ENCODE results near the gene RRP1B.
"Not testable (repeated sequence)": the region's sequence is repeated elsewhere in the genome, so short reads cannot be mapped to it uniquely, and the experiment has no call there.

Gene RRP1B

DNA sequence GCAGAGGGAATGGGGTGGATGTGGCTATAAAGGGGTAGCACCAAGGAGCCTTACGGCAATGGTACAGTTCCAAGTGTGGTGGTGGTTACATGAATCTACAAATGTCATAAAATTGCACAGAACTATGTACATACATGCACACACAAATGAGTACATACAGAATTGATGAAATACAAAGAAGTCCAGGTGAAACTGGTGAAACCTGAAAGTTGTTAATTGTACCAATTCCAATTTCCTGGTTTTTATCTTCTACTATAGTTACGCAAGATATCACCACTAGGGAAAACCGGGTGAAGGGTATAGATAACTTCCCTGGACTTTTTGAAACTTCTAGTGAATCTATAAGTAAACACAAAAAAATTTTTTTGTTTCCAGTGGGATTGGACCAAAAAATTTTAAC, 19.0 kb upstream of the RRP1B start:
- no peak for DNase-seq

DNA sequence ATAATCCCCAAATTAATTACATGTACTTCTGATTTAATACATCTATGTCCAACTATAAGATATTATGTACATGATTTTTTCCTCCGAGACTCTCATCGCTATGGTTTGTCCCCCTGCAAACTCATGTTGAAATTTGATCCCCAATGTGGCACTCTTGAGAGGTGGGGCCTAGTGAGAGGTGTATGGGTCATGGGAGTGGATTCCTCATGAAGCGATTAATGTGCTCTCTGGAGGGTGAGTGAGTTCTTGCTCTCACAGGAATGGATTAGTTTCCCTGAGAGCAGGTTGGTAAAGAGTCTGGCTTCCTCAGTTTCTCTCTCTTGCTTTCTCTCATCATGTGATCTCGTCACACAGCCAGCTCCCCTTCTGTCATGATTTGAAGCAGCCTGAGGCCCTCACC, 16.2 kb upstream of the RRP1B start:
- DNase-seq, result no peak

DNA sequence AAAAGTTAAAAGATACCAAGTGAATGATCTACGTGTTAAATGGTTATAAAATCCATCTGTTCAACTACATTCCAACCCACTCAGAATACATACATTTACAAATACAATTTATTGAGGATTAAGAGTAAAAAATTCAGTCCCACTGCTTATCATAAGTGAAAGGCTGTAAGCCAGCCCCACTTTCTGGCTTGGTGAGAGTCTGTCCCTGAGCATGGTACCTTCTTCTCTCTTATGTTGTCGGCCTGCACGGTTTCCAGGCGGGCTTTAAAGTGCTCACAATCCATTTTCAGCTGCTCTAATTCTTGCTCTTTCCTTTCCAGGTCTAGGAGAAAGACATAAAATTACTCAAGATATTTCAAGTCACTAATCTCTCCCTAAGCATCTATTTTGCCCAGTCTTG, 15.3 kb upstream of the RRP1B start:
- no peak for DNase-seq

DNA sequence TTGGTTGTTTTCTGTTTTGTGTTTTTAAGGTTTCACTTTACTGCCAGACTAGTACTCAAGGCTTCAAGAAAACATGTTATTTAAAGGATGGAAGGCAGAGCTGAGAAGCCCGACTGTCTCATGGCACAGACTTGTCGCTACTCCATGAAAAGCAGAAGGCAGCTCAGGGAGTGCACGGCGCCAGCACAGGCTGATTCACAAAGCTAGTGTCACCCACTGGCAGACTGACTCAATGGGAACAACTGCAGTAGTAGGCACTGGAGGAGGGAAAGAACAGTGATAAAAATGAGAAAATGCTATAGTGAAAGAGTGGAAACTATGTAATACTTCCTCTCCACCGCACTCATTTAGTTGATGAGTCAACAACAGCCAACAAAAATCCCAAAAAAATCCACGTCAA, 14.8 kb upstream of the RRP1B start:
- DNase-seq, result no peak

DNA sequence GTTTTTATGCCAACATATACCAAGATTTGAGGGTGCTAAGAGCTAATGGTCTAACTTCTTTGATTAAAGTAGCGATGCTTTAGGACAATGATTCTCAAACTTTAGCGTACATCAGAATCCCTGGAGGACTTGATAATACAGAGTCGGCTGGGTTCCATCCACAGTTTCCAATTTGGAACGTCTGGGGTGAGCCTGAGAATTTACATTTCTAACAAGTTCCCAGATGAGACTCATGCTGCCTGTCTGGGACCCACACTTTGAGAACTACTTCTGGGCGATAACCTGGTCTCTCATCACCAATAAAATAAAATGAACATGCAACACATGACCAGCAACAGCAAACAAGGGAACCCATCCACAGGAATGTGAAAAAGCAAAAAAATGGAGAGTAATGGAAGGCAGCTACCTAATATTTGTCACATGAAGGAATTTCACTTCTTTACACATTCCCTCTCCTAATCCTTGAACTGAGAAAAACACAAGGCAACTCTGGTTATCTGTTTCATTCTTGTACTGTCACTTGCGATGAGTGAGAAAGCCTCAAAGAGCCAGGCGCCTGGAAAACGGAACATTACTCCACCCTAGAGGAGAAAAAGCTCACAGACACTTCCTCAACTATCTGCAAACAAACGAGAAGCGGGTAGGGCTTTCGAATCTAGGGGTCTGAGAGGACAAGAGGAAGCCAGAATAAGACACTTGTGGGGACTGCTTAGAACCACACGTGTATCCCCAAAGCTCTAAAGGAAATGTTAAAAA, 14.0 kb upstream of the RRP1B start:
- peak; percentile 78 for DNase-seq

DNA sequence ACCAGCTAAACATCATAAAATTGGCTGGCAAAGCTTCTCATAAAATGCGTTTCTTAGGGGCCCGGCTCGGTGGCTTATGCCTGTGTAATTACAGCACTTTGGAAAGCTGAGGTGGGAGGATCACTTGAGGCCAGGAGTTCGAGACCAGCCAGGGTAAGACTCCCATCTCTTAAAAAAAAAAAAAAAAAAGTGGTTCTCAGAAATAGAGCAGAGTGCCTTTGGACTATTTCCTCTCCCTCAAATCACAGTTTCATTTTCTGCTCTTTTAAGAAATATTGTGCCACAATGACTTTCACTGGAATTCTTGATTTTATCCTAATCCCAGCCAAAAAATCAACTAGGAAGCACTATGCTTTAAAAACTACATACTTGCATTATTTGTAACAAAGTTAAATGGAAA, 13.4 kb upstream of the RRP1B start:
- no peak for DNase-seq

DNA sequence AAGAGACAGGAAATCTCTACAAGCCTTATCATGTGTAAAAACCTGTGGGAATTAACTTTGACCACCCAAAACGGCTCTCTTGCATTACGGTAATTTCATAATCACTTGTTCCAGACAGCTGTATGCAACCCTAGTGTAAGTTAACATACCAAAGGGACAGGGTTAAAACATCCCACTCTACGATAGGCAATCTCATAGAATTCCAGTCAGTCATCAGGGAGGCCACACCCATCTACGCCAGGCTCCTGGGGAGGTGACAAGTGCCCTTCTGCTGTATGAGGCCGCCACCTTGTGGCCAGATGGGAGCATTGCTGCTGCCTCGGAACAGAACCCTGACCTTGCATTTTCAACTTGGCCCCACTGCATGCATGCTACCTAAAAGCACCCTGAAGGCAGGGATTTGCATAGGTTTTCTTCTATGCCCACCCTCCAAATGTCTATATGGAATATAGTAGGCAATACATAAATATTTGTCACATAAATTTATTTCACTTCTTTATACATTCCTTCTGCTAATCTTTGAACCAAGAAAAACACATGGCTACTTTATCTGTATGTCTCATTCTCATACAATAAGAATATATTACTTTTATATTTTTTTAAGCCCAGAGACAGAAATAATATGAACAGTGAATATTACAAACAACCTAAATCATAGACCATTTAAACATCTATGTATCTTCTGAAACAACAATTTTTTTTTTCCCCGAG, 12.7 kb upstream of the RRP1B start:
- peak; percentile 89 for DNase-seq

DNA sequence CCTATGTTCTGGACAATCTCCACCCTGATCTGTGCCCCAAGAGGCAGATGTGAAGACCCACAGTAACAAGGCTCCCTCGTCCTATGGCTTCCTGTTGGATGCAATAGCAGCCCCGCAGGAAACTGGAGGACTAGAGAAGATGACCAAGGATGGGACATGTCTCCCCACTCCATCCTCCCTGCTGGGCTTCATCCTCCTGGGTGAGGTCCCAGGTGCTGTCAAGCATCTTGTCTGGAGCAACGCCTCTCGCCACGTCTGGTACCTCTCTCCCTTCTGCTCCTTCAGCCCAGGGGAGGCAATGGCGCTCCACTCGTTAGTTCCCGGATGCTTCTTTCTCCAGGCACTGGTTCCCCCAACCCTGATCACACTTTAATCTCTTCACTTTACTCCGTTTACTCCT, 11.2 kb upstream of the RRP1B start:
- no peak for DNase-seq

DNA sequence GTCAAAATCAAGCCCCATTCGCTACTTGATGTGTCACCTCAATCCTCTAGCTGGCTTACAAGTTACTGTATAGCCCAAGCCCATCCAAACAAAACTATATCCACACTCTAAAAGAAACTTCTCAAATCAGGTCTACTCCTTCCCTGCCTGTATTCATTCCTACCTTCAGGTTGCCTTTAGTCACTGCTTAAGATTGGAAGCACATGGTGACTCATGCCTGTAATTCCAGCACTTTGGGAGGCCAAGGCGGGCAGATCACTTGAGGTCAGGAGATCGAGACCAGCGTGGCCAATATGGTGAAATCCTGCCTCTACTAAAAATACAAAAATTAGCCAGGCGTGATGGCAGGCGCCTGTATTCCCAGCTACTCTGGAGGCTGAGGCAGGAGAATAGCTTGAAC, 7.4 kb upstream of the RRP1B start:
- not testable (repeated sequence) for DNase-seq

DNA sequence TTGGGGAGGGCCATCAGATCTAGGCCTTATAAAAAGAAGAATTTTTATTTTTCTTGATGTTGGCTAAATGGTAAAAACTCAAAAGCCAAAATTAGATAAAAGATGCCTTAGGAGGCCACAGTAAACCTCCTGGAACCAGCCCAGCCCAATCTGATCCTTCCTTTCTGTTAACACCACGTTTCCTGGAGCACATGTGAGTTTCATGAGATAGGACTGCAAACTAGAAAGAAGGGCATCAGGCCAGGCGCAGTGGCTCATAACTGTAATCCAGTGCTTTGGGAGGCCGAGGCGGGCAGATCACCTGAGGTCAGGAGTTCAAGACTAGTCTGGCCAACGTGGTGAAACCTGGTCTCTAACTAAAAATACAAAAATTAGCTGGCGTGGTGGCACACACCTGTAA, 6.7 kb upstream of the RRP1B start:
- no peak for DNase-seq

DNA sequence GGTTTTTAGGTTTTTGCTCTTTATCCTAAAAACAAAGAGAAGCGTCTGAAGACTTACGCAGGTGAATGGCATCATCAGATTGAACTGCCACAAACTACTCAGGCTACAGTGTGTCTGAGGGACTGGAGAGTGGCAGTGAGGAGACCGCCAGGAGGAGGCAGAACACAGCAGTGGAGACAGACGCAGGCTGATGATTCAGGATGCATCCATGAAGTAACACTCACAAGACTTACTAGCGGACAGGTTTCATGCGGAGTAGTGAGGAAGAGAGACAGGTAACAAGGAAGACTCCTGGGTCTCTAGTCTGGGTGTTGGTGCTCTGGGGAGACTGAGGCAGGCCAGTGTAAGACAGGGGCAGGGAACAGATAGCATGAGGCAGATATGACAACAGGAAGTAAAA, 5.7 kb upstream of the RRP1B start:
- no peak for DNase-seq

DNA sequence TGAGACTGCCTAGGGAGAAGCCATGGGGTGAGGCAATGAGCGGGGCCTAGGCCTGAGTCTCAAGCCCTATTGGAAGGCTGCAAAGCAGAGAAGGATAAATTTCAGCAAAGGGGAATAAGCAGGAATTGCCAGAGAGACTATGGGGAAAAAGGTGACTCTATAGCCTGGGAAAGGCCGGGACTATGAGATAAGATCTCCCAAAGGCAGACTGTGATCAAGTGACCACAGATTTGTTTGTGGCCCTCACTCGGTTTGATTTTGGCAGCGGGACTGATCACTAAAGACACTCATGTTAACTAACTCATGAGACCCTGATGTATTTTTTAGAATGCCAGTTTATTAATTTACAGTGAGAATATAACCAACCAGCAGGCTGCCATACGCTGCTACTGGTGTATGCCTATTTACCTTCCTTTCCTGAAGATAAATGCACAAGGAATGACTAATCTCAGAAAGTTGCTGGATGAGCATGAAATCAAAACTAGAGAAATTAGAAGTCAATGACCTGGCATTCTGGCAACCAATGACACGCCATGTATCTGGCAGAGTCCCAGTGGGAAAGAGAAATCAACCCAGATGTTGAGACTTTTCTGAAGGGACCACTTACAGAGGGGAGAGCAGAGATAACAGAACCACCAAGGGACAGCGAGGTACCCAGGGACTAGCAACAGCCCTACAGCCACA, 4.4 kb upstream of the RRP1B start:
- no peak for DNase-seq

DNA sequence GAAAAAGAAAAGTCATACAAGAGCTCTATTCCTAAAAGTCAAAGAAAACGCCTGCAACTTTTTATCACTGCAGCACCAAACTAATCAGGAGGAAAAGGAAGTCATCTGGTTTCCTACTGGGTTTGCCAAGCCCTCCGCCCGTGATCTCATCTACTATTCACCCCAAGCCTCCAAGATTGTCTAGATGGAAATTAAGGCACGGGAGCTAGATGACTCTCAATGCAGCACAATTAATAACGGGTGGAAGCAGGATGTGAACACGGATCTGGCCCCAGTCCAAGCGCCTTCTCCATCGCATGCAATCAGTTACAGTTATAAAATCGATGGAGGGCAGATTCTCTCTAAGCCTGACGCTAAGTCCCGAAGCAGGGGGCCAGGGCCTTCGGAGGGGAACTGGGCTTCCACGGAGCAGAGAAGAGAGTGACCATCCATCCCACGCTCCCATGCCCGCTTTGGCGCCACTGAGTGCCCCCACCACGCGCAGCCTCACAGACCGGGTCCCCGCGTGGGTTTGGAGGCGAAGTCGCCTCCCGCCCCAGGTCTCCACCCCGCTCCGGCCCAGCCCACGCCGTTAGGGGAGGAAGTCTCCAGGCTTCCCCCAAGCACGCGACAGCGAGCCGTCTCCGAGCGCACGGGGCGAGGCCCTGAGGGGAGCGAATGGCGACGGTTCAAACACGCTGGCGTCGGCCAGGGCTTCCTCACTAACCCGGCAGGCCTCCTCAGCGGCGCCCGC, 1.8 kb upstream of the RRP1B start:
- no peak for DNase-seq

DNA sequence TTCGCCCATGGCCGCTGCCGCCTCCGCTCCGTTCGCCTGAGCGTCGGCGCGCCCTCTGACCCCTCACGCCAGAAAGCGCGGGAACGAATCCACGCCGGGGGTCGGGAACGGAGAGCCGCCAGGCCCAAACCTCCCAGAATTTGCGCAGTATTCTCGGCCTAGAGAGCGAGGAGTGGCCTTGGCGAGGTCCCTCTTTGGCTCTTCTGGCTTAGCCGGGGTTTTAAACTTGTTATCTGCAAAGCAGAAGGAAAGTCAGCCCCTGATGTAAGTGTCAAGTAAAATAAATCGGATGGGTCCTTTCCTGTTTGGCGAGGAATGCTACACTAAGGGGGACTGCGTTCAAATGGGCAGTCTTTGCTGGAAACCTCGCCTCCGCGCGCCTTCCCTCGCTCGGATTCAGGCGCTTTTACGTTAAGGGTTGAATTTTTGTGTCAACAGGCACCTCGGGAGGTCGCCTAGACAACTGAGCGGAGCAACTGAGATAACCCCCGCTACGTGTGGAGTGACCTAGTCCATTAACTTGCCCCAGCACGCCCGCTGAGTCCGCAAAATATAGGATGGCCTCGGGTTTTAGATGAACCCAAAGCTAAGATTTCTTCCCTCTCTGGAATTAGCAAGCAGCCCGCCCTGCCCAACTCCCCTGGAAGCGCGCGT, 1.1 kb upstream of the RRP1B start:
- no peak for DNase-seq

DNA sequence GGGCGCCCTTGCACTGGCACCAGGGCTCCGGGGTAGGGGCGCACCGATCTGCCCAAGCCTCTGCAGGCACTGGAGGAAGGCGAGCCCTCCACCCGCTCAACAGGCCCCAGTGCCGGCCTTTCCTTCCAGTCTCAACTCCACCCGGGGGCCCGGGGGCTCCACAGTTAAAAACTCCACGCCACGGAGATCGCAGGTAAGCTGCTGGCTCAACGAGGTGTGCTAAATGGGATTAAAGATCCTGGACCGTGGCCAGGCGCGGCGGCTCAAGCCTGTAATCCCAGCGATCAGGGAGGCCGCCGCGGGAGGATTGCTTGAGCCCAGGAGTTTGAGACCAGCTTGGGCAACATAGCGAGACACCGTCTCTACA, 608 bp upstream of the RRP1B start:
- DNase-seq, result peak; percentile 35

DNA sequence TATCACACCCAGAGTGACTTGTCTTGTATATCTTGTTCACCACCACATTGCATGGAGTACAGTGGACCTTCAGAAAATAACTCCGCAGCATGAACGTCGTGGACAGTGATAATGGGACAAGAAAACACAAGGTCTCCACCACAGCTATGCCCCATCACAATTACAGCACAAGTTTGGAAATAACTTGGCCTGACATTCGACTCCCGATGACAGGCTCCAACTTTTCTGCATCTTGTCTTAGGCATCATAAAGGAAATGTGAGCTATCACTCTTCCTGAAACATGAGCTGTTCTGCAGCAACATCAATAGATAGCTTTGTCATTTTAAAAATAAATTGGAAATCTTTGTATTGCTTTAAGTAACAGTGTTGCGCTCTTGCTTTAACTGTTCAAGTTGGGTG, 2.9 kb downstream of the RRP1B start:
- no peak for DNase-seq

DNA sequence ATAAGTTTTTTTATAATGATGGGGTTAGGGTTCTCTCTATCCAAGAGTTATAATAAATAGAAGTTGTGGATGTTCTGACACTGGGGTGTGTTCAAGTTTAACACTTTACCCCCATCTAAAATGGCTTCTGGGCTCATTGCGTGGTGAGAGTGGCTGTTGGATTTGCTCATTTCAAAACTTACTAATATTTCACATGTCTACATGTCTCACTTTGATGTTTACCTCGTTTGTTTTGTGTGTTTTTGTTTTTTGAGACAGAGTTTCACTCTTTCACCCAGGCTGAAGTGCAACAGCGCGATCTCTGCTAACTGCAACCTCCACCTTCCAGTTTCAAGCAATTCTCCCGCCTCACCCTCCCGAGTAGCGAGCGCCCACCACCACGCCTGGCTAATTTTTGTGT, 3.7 kb downstream of the RRP1B start:
- DNase-seq, result no peak

DNA sequence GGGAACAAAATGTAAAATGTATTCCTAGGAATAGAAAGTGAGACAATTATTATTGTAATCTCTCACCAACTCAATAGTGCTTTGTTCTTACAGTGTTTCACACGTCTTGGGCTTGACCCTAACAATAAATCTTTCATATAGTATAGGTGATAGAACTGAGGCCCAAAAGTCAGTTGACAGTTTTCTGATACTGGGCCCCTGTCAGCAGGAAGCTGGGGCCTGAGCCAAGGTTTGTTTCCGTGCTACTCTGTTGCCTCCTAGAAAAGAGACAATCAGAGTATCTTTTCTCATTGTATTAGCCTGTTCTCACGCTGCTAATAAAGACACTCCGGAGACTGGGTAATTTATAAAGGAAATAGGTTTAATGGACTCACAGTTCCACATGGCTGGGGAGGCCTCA, 5.0 kb downstream of the RRP1B start:
- DNase-seq, result no peak

DNA sequence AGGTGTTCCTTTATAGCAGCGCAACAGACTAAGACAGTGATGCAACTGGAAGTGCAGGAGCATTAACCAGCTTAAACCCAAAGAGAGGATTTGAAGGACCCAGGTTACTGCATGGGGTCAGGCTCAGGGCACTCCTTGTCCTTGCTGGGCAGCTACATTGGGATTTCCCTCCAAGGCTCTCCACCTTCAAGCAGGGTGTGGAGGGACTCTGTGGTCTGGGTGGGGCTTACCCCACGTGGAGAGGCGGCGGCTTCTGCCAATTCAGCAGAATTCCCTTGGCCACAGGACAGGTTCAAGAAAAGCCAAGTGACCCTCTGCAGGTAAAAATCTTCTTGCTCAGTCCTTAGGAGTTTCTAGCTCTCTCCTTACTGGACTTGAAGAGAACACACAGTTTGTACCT, 6.5 kb downstream of the RRP1B start:
- no peak for DNase-seq

DNA sequence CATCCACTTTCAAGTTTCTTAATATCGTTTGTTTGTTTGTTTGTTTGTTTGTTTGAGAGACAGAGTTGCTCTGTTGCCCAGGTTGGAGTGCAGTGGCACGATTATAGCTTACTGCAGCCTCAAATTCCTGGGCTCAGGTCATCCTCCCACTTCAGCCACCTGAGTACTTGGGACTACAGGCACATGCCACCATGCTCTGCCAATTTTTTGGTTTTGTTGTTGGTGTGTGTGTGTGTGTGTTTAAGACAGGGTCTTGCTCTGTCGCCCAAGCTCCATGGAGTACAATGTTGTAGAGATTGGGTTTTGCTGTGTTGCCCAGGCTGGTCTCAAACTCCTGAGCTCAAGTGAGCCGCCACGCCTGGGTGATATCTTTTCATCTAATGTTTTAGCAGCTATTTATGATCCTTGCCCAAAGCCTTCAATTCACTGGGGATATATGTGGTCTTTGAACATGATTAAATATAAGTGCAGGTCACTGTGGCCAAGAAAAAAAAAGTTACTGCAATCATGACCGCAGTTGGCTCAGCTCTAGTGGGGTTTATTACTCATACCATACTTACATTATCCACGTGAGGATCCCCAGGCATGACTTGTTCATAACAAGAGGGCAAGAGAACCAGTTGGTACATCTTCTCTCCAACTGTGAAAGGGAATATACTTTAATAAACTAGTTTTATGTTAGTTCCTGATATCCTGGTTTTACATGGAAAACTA, 8.0 kb downstream of the RRP1B start:
- DNase-seq, result no peak

DNA sequence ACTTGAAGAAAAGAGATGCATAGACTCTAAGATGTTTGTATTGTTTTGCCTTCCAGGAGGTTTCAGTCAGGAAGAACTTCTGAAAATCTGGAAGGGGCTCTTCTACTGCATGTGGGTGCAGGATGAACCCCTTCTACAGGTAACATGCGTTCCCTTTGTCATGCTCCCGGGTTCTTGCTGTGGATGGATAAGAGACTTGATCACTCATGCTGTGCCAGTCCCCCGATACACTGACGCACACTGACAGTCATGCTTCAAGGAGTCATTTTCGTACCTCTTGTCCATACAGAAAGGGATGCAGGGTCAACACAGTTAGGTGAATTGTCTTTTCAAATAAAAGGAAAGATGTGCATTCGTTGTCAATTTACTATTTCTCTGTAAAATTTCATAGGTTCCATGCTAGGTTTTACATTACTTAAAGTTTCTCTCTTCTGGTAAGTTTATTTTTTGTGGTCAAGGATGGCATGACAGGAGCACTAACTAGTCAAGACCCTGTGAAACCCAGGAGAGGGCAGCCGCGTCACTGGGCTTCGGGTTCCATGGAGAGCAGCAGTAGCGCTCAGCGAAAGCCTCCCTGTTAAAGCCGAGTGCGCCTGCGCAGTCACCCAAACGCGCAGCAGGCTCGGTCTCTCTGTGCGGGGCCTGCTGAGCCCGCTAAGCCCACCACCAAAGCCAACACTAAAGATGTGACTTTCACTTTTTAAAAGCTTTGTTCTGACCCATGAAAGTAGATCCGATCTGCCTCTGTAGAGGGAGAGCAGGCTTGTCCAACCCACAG, 10.7 kb downstream of the RRP1B start:
- no peak for DNase-seq

DNA sequence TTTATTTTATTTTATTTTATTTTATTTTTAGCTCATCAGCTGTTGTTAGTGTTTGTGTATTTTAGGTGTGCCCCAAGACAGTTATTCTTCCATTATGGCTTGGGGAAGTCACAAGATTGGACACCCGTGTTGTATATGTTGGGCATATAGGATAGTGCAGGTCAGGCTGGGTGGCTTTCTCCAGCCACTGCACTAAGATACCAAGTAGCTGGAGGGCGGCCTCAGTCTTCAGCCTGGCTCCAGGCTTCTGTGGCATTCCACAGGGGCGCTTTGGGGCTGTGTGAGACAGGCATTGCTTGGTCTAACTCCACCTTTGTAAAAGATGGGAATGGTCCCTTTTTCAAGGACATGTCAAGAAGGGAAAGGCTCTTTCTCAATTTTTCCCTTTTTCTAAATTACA, 16.5 kb downstream of the RRP1B start:
- no peak for DNase-seq
